Dedifferentiated amniotic fluid mesenchymal stem cell (primary cell): ENCODE measurements around the gene SYNDIG1.

Experiments
- DNase-seq: peaks from one replicate; pipeline ENCODE4 v3.0.0-alpha.2; 2016; ENCODE audit errors: extremely low spot score

Gene SYNDIG1

DNA sequence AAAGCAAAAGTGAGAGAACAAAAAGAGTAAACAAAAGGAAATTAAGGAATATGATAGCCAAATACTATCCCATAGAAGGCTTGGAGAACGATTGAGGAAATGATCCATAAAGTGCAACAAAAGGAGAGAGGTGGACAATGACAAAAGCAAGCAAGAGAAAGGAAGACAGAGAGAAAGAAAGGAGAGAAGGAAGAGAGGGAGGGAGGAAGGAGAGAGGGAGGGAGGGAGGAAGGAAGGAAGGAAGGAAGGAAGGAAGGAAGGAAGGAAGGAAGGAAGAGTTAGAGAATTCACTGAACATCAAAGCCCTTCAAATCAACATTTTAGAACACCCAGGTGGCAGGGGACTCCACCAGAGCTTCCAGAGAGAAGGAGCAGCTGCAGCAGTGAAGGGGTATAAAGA is 185.0 kb downstream of the SYNDIG1 start:
- no peak for DNase-seq

DNA sequence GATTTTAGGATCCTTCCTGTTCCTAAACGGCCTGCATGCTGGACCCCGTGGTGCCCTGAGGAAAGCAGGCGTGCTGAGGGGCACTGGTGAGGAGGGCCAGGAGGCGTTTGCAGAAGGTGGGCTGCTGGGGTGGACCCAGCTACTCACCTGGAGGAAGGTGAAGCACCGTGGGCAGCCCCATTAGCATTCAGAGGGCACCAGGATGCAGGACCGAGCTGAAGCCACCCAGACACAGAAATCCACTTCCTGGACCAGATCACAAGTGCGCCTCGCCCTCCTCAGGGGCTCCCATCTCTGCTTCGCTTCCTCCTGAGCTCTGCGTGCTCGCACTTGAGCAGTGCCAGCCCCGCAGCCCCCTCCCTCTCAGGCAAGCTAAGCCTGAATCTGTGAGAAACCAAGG is 187.0 kb downstream of the SYNDIG1 start:
- DNase-seq: no peak

DNA sequence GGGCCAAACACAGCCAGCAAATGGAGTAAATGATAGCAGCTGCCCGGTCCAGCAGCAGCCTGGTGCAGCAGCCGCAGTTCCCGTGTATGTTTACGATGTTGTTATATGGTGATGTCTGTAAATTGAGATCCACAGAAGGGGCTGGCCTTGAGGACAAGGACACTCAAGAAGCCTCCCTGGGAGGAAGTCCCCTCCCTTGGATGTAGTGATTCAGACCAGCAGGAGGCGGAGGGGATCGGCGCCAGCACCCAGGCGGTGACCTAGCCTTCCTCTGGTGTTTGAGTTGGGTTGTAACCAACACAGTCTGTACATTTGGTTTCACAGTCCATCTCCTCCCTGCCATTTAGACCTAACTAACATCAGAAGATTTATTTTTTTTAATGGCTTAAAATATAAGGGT is 187.8 kb downstream of the SYNDIG1 start:
- DNase-seq: peak; percentile 31

DNA sequence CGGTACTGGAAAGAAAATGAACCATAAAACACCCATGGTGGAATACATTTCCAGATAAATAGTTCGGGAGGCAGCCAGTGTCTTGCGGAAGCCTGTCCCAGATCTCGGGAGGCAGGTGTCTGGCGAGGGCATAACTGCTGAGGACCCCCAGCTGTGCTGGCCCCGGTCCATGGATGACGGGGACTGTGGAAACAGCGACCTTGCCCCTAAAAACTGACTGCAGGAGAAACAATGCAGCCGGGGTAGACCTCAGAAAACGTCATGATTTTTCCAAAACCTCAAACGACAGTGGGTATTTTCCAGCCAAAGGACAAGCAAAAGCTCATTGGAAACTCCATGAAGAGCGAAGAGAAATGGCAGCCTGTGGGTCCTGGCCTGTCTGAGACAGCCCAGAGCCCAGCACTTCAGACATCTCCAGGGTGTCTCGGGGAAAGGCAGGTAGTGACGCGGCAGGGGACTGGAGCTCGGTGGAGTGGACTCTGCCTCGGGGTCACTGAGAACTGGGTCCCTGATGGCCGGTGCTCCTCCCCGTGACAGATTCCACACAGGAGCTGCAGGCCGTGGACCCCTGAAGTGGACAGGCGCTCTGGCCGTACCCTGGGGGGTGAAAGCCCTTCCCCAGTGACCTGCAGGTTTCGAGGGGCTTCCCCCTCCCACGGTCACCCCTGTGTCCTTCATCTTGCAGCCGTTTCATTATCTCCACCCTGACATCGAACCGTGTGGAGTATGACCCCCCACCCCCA is 188.6 kb downstream of the SYNDIG1 start:
- DNase-seq: no peak

DNA sequence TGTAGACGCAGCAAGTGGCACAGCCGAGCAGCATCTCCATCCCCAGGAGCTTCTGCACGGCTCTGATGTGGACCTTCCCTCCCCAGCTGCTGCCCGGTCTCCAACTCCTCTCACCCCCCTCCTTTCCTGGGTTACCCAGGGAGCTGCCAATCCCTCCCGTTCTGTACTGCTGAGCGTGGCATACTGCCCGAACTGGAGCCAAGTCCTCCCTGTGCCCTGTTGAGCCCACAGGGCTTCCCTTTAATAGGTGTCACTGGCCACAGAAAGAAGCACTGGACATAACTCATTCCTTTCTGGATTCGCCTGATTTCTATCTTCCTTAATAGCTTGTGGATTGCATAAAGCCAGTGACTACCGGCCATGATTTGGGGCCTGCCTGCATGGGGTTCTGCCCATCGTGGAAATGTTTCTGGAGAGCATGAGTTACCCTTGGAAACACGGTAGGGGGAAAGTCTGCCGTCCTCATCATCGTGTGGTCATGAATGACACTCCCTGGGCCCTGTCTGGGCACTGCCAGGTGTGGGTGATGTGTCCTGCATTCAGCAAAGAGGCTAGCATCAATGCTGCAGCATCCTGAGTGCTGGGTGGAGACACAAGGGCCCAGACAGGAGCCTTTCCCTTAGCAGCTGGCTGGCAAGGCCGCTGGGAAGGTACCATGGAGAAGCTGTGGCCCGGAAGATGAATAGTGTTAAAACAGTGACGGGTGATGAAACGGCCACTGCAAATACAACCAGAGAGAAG is 189.7 kb downstream of the SYNDIG1 start:
- DNase-seq: no peak

DNA sequence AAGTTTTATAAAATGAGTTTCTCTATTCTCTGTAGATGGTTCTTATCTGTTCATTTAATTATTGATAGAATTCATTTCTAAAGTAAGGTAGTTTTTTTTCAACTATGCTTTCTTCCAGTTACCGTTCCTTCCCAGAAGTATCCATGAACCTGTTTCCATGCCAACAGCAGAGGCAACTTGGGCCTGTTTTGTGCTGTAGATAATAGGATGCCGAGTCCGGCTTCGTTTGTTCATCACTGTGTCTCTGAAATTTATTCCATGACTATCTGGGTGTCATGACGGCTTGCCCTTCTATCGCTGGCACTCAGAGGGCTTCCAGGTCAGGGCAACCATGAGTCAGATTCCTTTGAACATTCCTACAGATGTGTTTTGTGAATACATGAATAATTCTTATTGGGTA is 190.4 kb downstream of the SYNDIG1 start:
- no peak for DNase-seq

DNA sequence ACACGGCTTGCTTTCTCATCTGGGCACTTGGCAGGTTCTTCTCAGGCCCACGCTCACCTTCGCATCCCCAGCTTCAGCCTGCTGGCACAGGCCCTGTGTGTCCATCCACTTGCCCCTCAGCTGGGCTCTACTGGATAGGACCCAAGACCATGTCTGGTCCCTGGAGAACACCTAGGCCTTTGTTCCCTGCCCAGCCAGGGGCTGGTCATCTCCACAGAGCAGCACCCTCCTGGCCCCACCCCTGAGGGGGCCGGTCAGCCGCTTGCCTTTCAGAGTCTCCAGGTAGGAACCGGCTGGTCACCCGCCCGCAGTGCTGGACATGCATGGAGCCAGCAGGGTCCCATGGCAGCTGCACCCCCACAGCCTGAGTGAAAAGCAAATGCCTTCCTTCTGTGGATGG is 191.2 kb downstream of the SYNDIG1 start:
- DNase-seq: no peak

DNA sequence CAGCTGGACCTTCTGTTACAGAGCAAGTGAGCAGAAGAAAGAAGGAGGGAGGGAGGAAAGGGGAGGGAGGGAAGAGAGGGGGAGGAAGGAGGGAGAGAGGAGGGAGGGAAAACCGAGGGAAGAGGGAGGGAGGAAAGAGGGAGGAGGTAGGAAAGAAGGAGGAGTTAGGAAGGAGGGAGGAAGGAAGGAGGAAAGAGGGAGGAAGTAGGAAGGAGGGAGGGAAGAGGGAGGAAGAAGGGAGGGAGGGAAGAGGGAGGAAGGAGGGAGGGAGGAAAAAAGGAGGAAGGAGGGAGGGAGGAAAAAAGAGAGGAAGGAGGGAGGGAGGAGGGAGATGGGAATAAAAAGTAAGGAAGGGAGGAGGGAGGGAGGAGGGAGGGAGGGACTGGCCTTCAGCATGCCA is 191.8 kb downstream of the SYNDIG1 start:
- DNase-seq: no peak

DNA sequence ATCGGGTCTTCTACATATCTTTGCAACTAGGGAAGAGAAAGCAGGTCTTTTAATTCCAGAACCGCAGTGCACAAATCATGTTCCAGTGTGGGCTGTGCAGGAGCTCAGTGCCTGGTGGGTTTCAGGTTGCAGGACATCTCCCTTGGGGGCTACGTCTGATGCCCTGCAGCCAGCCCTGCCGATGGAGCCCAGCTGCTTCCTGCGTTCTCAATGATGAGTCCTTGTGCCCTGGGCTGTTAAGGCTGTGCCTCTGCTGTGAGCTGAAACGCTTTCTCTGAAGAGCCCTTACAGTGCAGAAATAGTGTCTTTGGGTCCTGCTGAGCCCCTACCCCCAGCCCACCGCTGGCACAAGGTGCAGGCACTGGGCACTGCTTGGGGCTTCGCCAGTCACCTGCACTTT is 192.9 kb downstream of the SYNDIG1 start:
- no peak for DNase-seq

DNA sequence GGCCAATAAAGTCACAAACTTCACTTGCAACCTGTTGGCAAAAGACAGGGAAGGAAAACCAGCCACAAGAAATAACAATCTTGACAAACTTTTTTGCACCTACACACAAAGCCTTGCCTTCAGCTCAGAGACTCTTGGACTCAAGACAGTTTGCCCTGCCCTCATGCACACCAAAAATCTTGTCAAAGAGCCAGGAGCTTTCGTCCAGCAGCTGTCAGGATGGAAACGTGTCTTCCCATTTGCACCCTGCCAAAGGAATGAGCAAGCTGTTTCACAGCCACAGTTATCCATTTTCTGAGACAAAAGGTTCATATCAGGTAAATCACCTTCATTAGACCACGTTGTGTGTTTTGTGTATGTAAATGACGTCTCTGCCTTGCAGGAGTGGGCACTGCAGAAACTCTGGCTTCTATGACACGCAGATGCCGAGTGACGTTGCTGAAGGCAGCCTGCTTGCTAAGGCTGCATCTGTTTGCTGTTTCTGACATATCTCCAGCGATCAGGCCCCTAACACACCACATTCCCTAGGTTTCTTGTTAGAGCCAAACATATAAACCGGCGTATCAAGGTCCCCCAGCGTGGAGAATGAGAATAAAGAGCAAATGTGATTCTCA is 193.4 kb downstream of the SYNDIG1 start:
- DNase-seq: no peak

DNA sequence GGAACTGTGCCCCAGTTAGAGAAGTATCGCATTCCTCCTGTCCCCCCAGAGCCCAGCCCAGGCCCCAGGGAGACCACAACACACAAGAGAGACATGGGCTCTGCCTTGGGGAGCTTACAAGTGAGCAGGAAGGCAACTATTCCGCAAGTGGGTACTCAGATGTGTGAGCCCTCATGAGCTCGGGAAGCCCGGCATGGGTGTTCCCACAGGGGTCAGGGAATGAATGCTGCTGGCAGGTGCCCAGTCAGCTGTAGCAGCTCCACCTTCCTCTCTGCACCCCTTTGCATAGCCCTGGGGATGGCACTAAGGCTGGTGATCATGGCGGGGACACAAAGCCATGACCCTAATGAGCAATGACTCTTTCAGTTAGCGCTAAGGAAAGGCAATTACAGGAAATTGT is 194.1 kb downstream of the SYNDIG1 start:
- DNase-seq: no peak

DNA sequence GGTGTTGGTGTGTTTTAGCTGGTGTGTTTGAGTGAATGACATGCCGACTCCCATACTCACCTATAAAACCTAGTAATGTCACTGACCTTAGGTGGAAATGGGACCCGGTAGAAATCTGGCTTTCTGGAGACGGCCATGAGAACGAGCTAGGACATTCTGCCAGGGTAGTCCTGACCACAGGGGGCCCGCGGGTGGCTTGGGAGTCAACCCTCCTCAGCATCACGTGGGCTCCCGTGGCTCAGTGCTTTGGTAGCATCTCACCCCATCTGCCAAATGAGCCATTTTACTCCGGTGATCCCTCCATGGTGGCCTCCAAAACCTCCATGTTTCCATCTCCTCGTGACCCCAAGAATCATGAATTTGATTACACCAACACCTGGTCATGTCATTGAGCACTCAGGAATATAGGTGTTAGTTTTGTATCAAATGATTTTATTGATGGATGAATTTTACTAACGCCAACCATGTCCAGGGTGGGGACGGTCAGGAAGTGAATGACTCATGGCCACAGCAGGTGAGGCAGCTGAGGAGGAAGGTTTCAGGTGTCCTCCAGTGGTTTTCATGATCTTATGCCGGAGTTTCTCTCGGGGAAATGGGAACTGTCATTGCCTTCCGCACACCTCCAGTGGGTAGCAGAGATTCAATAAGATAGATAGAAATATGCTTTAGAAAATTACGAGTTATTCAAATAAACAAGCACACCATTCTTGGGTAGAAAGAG is 195.0 kb downstream of the SYNDIG1 start:
- no peak for DNase-seq

DNA sequence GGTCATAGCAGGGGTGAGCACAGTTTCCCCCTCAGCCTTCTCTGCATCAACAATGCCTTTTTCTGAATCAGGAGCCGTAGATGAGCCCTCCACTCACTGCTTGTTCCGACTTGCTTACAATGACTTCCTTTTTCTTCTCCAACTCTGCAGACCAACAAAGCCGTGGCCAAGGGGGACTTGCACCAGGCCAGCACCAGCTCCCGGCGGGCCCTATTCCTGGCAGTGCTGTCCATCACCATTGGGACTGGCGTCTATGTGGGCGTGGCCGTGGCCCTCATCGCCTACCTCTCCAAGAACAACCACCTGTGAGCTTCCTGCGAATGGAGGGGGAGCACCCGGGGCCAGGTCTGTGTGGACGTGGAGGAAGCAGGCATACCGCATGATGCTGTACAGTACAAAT is 195.8 kb downstream of the SYNDIG1 start:
- DNase-seq: no peak

DNA sequence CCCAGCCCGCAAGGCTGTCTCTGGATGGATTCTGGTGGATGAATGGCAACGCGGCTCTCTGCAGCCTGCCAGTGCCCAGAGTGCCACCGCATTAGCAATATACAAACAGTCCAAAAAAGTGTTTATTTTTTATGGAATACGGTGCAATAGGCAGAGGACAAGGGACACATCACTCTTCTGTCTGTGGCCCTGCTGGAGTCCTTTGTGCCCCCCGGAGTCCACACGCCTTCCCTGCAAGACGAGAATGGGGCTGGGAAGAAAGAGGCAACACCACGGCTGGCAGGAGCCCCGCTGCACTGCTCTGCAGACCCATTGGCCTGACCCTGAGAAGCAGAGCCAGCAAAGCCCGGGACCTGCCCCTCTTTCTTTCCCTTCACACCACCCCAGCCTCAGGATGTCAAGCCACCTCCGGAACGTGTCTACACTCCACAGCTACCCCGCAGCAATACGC is 196.3 kb downstream of the SYNDIG1 start:
- DNase-seq: no peak

DNA sequence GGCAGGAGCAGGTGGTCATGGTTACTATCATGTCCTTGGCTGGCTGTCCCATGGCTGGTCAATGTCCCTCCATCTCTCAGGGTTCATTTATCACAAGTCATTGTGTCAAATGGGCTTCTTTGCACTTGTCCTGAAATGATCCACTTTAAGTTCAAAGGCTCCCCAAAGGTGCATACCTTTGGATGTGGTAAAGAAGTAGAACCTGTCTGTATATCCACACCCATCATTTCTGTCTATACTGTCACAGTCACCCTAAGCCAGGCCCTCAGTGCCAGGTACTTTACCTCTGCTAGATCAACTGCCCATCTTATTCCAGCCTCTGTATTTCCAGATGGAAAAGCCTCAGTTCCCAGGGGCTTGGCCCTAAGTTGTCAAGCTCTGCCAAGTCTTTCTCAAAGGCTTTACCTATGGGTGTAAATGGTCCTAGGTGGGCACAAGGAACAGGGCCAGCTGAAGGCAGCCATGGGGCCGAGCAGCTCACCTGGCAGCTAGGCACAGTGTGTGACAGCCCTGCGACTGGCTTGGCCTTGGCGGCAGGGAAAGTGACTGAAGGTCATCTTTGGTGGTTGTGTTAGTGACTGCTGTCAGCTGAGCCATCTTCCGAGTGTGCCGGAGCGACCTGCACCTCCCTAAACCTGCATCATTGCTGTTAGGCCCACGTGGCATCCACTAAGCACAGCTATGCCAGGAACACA is 198.4 kb downstream of the SYNDIG1 start:
- no peak for DNase-seq

DNA sequence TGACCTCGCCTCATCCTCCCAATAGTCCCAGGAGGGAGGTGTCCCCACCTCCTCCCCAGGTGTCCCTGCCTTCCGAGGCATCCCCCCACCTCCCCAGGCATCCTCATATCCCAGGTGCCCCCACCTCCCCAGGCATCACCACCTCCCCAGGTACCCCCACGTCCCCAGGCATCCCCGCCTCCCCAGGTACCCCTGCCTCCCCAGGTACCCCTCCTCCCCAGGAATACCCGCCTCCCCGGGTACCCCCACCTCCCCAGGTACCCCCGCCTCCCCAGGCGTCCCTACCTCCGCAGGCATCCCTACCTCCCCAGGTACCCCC is 198.9 kb downstream of the SYNDIG1 start:
- DNase-seq: no peak

DNA sequence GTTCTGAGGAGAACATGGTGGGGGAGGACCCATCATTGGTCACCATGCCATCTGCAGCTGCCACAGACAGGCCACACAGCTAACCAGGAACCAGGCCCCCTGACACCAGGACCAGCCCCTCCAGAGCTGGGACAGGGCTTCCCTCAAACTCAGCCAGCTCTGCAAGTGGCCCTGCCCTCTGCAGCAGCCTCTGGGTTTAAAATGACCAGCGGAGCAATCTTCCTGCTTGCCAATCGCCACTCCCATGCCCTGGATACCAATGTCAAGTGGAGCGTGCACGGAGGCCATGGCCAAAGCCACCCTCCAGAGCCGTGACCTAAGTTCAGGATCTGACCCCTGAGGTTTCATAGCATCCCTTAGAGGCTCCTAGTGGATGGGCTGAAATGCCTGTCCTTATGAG is 199.4 kb downstream of the SYNDIG1 start:
- no peak for DNase-seq

DNA sequence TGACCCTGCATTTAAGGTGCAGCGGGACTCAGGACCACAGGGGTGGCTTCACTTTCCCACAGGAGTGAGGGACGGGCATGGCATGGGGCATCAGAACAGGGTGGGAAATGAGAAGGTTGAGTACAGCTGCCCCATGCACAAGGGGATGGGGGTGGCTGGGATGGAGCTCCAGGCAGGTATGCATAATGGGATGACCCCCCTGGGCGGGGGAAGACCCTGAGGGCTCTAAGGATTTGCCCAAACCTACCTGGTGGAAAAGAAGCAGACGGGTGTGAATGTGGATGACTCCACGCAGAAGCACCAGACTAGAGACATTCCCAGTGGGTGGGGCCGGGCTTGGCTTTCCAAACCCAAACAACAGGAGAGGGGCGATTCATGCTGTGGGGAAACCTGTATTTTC is 200.3 kb downstream of the SYNDIG1 start:
- no peak for DNase-seq

DNA sequence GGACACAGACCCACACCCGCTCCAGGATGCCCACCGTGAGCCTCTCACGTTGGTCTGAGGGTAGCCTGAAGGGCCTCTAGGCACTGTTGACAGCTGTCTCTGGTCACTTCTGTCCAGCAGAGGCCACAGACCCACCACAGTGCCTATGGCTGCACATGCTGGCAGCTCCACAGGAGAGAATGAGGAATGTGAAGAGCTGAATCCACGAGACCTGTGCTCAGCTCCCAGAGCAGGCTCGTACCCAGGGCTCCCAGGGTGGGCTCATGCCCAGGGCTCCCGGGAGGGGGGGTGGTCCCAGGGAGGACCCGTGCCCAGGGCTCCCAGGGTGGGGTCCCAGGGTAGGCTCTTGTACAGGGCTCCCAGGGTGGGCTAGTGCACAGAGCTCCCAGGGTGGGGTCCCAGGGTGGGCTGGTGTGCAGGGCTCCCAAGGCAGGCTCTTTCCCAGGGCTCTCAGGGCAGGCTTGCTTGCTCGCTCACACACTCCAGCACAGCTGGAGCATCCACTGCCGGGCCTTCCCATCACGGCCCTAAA is 201.0 kb downstream of the SYNDIG1 start:
- no peak for DNase-seq

DNA sequence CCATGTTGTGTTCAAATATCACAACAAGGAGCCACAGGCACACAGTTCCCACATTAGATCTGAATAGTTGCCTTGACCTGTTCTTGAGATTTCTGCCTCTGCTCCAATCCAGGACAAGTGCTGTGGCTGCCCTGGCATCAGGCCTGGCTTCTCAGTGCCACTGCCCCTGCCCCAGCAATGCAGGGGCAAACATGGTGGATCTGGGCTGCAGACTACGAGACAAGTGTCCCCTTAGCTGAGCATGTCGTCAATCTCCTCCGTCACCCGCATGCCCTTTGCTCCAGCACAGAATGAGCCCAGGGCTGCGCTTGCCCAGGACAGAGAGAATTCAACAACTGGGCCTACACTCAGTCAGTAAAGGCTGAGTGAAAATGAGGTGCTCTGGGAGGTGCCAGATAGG is 201.6 kb downstream of the SYNDIG1 start:
- DNase-seq: no peak

DNA sequence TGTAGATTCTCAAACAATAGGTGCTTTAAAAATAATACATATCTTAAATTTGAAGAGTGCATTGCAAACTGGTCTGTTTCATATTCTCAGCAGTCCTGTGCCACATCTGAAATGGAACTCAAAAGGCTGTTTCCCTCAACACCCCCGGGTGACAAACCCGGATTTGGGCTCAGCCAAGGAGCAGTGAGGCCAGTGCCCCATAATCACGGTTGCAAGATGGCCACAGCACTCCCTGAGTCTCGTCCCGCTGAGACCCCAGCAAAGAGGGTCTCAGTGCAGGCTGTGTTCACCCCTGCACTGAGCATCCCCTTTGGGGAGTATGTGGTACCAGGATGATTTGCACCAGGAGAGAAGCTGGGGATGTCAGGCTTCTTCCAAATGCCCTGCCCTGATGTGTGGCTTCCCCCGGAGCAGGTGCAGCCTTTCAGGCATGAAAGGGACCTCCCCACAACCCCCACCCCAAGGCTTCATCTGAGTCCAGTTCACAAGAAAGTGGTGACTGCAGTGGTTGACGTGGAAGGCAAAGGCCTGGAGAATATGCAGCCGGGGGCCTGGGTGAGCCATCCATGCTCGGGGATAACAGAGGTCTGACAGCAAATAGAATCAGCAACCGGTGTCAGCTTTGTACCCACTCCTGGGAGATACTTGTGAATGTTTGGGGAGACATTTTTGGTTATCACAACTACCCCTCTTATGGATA is 202.9 kb downstream of the SYNDIG1 start:
- no peak for DNase-seq
